ENCODE data around the gene KLF1.

DNA sequence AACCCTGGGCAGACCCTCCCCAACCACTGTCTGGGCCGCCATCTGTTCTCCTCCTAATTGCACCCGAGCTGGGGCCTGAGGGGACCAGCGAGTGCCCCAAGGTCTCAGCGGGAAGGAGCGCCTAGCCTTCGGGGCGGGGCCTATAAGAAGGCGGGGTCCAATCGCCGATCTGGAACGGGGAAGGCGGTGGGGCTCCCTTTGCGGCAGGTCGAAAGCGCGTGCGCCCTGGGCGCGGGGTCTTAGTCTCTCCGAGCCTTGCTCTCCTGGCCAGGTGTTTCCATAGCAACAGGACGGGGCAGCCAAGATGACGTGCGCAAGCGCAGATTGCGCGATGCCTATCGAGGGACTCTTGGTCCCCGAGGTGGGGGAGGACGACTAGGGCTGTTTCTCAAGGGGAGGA lies 45.9 kb downstream of the KLF1 start:
- TF ChIP-seq, protein P1, sequence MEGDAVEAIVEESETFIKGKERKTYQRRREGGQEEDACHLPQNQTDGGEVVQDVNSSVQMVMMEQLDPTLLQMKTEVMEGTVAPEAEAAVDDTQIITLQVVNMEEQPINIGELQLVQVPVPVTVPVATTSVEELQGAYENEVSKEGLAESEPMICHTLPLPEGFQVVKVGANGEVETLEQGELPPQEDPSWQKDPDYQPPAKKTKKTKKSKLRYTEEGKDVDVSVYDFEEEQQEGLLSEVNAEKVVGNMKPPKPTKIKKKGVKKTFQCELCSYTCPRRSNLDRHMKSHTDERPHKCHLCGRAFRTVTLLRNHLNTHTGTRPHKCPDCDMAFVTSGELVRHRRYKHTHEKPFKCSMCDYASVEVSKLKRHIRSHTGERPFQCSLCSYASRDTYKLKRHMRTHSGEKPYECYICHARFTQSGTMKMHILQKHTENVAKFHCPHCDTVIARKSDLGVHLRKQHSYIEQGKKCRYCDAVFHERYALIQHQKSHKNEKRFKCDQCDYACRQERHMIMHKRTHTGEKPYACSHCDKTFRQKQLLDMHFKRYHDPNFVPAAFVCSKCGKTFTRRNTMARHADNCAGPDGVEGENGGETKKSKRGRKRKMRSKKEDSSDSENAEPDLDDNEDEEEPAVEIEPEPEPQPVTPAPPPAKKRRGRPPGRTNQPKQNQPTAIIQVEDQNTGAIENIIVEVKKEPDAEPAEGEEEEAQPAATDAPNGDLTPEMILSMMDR (IDR thresholded peaks at IDR 0.05), result no peak
- TF ChIP-seq ZFX (IDR thresholded peaks at IDR 0.05; ENCODE audit: borderline replicate concordance), result no peak
